ENCODE data around the gene ZGPAT.

ZGPAT gene

DNA sequence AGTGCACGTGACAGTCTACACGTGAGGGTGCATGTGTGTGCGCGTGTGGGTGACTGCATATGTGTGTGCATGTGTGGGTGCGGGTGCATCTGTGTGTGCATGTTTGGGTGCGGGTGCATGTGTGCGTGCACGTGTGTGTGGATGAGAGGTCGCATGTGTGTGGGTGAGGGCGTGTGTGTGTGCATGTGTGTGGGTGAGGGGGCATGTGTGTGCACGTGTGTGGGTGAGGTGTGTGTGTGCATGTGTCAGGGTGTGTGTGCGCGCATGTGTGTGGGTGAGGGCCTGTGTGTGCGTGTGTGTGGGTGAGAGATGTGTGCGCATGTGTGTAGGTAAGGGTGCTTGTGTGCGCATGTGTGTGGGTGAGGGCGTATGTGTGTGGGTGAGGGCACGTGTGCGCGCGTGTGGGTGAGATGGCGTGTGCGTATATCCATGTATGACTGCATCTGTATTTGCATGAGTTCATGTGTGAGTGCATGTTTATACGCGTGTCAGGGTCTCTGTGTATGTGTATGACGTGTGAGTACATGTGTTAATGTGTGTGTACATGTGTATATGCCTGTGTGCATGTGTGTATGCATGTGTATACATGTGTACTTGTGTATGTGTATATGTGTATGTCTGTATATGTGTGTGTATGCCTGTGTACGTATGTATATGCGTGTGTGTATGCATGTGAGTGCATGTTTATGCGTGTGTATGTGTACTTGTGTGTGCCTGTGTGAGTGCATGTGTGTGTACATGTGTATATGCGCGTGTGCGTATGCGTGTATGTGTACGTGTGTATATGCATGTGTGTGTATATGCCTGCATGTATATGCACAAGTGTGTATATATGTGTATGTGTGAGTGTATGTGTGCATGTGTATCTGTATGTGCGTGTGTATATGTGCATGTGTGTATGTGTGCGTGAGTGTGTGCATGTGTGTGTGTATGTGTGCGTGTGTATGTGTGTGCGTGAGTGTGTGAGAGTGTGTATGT lies 24.6 kb downstream of the ZGPAT start:
- no peak overlapping the region for H3K4me3 ChIP-seq (ENCODE audit: low read depth in 1 of 5, low read length in 5 of 5)
- no peaks in the 10 kb centered on the region for H3K9me3 ChIP-seq (ENCODE audit: control insufficient read depth in 5 of 5, low read length in 5 of 5)
- peaks cover 0 to 54% (median 29%) of the 10 kb centered on the region in 5 donors for H3K36me3 ChIP-seq (ENCODE audit: control insufficient read depth in 5 of 5, insufficient read depth in 5 of 5, low read length in 5 of 5)
- peaks cover 2 to 14% (median 3%) of the 10 kb centered on the region in 5 donors for H3K4me1 ChIP-seq (ENCODE audit: control insufficient read depth in 5 of 5, insufficient read depth in 5 of 5, low read length in 5 of 5)
- no peak overlapping the region for H3K9ac ChIP-seq (ENCODE audit: low read length in 5 of 5)
- no peaks in the 10 kb centered on the region for H3K27me3 ChIP-seq (ENCODE audit: control insufficient read depth in 5 of 5, insufficient read depth in 4 of 5, low read length in 5 of 5)
- H3K27ac ChIP-seq (ENCODE audit: low read depth, low read length), result no peak overlapping the region

- Histone ChIP-seq H3K9ac (ENCODE audit: low read length in 5 of 5) (no peak overlapping the region), H3K36me3 (ENCODE audit: control insufficient read depth in 5 of 5, insufficient read depth in 5 of 5, low read length in 5 of 5) (peaks cover 0 to 53% (median 29%) of the 10 kb centered on the region in 5 donors), H3K27ac (ENCODE audit: low read depth, low read length) (no peak overlapping the region), H3K27me3 (ENCODE audit: control insufficient read depth in 5 of 5, insufficient read depth in 4 of 5, low read length in 5 of 5) (no peaks in the 10 kb centered on the region), H3K4me1 (ENCODE audit: control insufficient read depth in 5 of 5, insufficient read depth in 5 of 5, low read length in 5 of 5) (peaks cover 2 to 21% (median 5%) of the 10 kb centered on the region in 5 donors), H3K9me3 (ENCODE audit: control insufficient read depth in 5 of 5, low read length in 5 of 5) (no peaks in the 10 kb centered on the region), H3K4me3 (ENCODE audit: low read depth in 1 of 5, low read length in 5 of 5) (no peak overlapping the region)
Observed at GRCh38 chr20:63733117-63733516, 25.3 kb downstream of the ZGPAT start.

- Histone ChIP-seq H3K4me3 (ENCODE audit: low read depth in 1 of 5, low read length in 5 of 5) (no peak overlapping the region), H3K27ac (ENCODE audit: low read depth, low read length) (no peak overlapping the region)
Observed at GRCh38 chr20:63733579-63734081, 25.8 kb downstream of the ZGPAT start.

DNA sequence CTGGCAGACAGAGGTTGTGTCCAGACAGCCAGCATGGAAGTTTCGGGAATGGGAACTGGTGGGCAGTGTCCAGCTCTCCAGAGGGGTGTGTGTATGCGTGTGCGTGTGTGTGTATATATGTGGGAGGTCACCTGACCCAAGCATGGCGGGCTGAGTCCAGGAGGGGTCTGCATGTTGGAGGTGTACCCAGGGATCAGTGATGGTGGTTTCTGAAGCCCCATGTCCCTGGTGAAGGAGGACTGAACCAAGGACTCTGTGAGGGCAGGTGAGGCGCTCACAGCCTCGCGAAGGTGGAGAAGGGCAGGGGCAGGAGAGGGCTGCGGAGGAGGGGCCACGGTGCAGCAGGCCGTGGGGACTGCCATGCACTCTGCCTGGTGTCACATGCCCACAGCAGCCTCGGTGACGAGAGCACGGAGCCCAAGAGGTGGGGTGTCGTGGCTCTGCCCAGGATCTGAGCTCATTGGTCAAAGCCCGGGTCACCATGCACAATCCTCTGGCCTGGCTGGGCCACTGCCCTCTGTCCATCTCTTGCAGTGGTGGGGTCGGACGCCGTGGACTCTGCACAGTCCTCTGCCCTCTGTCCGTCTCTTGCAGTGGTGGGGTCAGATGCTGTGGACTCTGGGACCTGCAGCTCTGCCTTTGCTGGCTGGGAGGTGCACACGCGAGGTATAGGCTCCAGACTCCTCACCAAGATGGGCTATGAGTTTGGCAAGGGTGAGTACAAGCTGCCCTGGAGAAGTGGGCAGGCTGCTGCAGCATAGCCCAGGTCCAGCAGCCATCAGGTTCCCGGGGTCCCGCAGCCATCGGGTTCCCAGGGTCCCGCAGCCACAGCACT lies 26.5 kb downstream of the ZGPAT start:
- H3K36me3 ChIP-seq (ENCODE audit: control insufficient read depth in 5 of 5, insufficient read depth in 5 of 5, low read length in 5 of 5), result peaks cover 0 to 51% (median 29%) of the 10 kb centered on the region in 5 donors

More at GRCh38 chr20:63733579-63734081, 25.8 kb downstream of the ZGPAT start:
- H3K9me3 ChIP-seq (ENCODE audit: control insufficient read depth in 5 of 5, low read length in 5 of 5), result no peaks in the 10 kb centered on the region
- no peaks in the 10 kb centered on the region for H3K27me3 ChIP-seq (ENCODE audit: control insufficient read depth in 5 of 5, insufficient read depth in 4 of 5, low read length in 5 of 5)
- peaks cover 0 to 51% (median 29%) of the 10 kb centered on the region in 5 donors for H3K36me3 ChIP-seq (ENCODE audit: control insufficient read depth in 5 of 5, insufficient read depth in 5 of 5, low read length in 5 of 5)
- peaks cover 2 to 26% (median 10%) of the 10 kb centered on the region in 5 donors for H3K4me1 ChIP-seq (ENCODE audit: control insufficient read depth in 5 of 5, insufficient read depth in 5 of 5, low read length in 5 of 5)
- no peak overlapping the region for H3K9ac ChIP-seq (ENCODE audit: low read length in 5 of 5)

DNA sequence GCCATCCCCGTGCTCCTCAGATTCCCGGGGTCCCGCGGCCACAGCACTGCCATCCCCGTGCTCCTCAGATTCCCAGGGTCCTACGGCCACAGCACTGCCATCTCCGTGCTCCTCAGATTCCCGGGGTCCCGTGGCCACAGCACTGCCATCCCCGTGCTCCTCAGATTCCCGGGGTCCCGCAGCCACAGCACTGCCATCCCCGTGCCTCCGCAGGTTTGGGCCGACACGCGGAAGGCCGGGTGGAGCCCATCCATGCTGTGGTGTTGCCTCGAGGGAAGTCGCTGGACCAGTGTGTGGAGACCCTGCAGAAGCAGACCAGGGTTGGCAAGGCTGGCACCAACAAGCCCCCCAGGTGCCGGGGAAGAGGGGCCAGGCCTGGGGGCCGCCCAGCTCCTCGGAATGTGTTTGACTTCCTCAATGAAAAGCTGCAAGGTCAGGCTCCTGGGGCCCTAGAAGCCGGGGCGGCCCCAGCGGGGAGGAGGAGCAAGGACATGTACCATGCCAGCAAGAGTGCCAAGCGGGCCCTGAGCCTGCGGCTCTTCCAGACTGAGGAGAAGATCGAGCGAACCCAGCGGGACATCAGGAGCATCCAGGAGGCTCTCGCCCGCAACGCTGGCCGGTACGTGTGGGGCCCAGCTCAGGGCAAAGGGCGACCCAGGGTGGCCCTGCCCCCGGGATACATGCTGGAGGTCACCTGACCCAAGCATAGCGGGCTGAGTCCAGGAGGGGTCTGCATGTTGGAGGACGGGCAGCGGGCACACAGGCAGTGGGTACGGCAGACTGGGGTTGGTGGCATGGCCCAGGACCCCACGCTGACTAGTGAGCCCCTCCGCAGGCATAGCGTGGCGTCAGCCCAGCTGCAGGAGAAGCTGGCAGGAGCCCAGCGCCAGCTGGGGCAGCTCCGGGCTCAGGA lies 27.4 kb downstream of the ZGPAT start:
- Histone ChIP-seq H3K27me3 (ENCODE audit: control insufficient read depth in 5 of 5, insufficient read depth in 4 of 5, low read length in 5 of 5) (no peaks in the 10 kb centered on the region), H3K4me3 (ENCODE audit: low read depth in 1 of 5, low read length in 5 of 5) (no peak overlapping the region), H3K9ac (ENCODE audit: low read length in 5 of 5) (no peak overlapping the region), H3K36me3 (ENCODE audit: control insufficient read depth in 5 of 5, insufficient read depth in 5 of 5, low read length in 5 of 5) (peaks cover 0 to 51% (median 29%) of the 10 kb centered on the region in 5 donors), H3K27ac (ENCODE audit: low read depth, low read length) (no peak overlapping the region), H3K4me1 (ENCODE audit: control insufficient read depth in 5 of 5, insufficient read depth in 5 of 5, low read length in 5 of 5) (peaks cover 2 to 33% (median 16%) of the 10 kb centered on the region in 5 donors), H3K9me3 (ENCODE audit: control insufficient read depth in 5 of 5, low read length in 5 of 5) (no peaks in the 10 kb centered on the region)

More for the DNA sequence above, 26.5 kb downstream of the ZGPAT start:
- no peak overlapping the region for H3K27ac ChIP-seq (ENCODE audit: low read depth, low read length)
- no peak overlapping the region for H3K4me3 ChIP-seq (ENCODE audit: low read depth in 1 of 5, low read length in 5 of 5)
- no peak overlapping the region for H3K9ac ChIP-seq (ENCODE audit: low read length in 5 of 5)
- no peaks in the 10 kb centered on the region for H3K27me3 ChIP-seq (ENCODE audit: control insufficient read depth in 5 of 5, insufficient read depth in 4 of 5, low read length in 5 of 5)
- H3K4me1 ChIP-seq (ENCODE audit: control insufficient read depth in 5 of 5, insufficient read depth in 5 of 5, low read length in 5 of 5), result peaks cover 2 to 33% (median 16%) of the 10 kb centered on the region in 5 donors
- H3K9me3 ChIP-seq (ENCODE audit: control insufficient read depth in 5 of 5, low read length in 5 of 5), result no peaks in the 10 kb centered on the region

DNA sequence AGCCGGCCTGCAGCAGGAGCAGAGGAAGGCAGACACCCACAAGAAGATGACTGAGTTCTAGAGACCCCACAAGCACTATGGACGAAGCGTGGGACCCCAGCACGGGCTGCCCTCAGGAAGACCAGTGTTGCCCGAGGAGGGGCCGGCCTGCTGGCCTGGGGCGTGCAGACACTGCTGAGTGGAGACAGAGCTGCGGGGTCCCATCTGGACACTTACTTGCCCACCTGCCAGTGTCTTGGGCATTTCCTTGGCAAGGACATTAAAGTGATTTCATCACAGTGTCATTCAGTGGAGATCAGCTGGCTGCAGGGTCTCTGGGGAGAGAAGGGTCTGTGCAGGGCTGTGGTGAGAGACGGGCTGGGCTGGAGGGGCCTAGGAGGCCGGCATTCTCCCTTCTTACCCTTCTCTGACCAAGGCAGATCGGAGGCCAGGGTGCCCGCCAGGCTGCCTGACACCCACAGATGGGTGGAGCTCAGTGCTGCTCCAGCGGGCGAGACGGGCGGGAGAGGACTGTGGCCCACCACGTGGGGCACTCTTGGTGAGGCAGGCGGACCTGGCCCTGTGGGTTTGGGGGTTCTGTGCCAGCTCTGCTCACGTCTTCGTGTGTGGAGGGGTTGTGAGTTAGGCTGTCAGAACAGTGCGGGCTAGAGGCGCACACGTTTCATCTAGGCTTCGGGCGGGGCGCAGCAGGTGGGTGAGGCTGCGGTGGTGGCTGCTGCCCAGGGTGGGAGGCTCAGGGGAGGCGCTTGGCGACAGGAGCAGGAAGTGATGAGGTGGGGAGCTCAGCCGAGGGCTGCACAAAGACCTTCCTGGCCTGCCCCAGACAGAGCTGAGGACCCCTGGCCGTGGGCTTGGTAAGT lies 28.2 kb downstream of the ZGPAT start, which contains the start of gene LIME1:
Gene LIME1 (plus strand): TSS at position 806 of the 860 bp plus-strand sequence. CDS start 886 bp downstream, outside the sequence.
- Histone ChIP-seq H3K27ac (ENCODE audit: low read depth, low read length) (no peak within 1 kb of the TSS), H3K36me3 (ENCODE audit: control insufficient read depth in 5 of 5, insufficient read depth in 5 of 5, low read length in 5 of 5) (peaks cover 0 to 47% (median 29%) of the 10 kb centered on the region in 5 donors), H3K4me3 (ENCODE audit: low read depth in 1 of 5, low read length in 5 of 5) (peak within 1 kb of the TSS in 2 of 5 donors; percentile 6 to 32), H3K27me3 (ENCODE audit: control insufficient read depth in 5 of 5, insufficient read depth in 4 of 5, low read length in 5 of 5) (no peaks in the 10 kb centered on the region), H3K9me3 (ENCODE audit: control insufficient read depth in 5 of 5, low read length in 5 of 5) (no peaks in the 10 kb centered on the region), H3K9ac (ENCODE audit: low read length in 5 of 5) (no peak within 1 kb of the TSS), H3K4me1 (ENCODE audit: control insufficient read depth in 5 of 5, insufficient read depth in 5 of 5, low read length in 5 of 5) (peaks cover 2 to 39% (median 25%) of the 10 kb centered on the region in 5 donors)

- H3K9ac ChIP-seq (ENCODE audit: low read length in 5 of 5), result no peak overlapping the region
- H3K36me3 ChIP-seq (ENCODE audit: control insufficient read depth in 5 of 5, insufficient read depth in 5 of 5, low read length in 5 of 5), result peaks cover 0 to 41% (median 29%) of the 10 kb centered on the region in 5 donors
- H3K4me3 ChIP-seq (ENCODE audit: low read depth in 1 of 5, low read length in 5 of 5), result peak overlapping the region in 2 of 5 donors; percentile 6 to 32
- H3K27me3 ChIP-seq (ENCODE audit: control insufficient read depth in 5 of 5, insufficient read depth in 4 of 5, low read length in 5 of 5), result no peaks in the 10 kb centered on the region
- H3K4me1 ChIP-seq (ENCODE audit: control insufficient read depth in 5 of 5, insufficient read depth in 5 of 5, low read length in 5 of 5), result peaks cover 2 to 49% (median 35%) of the 10 kb centered on the region in 5 donors
- no peak overlapping the region for H3K27ac ChIP-seq (ENCODE audit: low read depth, low read length)
- no peaks in the 10 kb centered on the region for H3K9me3 ChIP-seq (ENCODE audit: control insufficient read depth in 5 of 5, low read length in 5 of 5)
Observed at GRCh38 chr20:63736893-63737694, 29.3 kb downstream of the ZGPAT start.

GRCh38 chr20:63737695-63737944 lies 29.8 kb downstream of the ZGPAT start:
- no peak overlapping the region for H3K9ac ChIP-seq (ENCODE audit: low read length in 5 of 5)
- H3K36me3 ChIP-seq (ENCODE audit: control insufficient read depth in 5 of 5, insufficient read depth in 5 of 5, low read length in 5 of 5), result peaks cover 0 to 45% (median 30%) of the 10 kb centered on the region in 5 donors
- H3K27ac ChIP-seq (ENCODE audit: low read depth, low read length), result no peak overlapping the region
- no peaks in the 10 kb centered on the region for H3K9me3 ChIP-seq (ENCODE audit: control insufficient read depth in 5 of 5, low read length in 5 of 5)
- peaks cover 2 to 54% (median 37%) of the 10 kb centered on the region in 5 donors for H3K4me1 ChIP-seq (ENCODE audit: control insufficient read depth in 5 of 5, insufficient read depth in 5 of 5, low read length in 5 of 5)
- no peaks in the 10 kb centered on the region for H3K27me3 ChIP-seq (ENCODE audit: control insufficient read depth in 5 of 5, insufficient read depth in 4 of 5, low read length in 5 of 5)
- H3K4me3 ChIP-seq (ENCODE audit: low read depth in 1 of 5, low read length in 5 of 5), result peak overlapping the region in 3 of 5 donors; percentile 6 to 71 (median 39)
